GM18507 (cell line): Measurements from ENCODE around the gene BBIP1.
"Not testable (repeated sequence)": the region's sequence is repeated elsewhere in the genome, so short reads cannot be mapped to it uniquely, and the experiment has no call there.

Experiments used
- DNase-seq: peaks from one replicate; pipeline ENCODE4 v3.0.0; 2011; ENCODE audit warnings: low read depth; ENCODE audit not compliant: insufficient read length; ENCODE audit errors: extremely low spot score
- FAIRE-seq: peaks from 2 replicates; lab custom pipeline; 2011; peaks lifted over from hg19 to GRCh38; lab: Jason Lieb, UNC

BBIP1 gene

DNA sequence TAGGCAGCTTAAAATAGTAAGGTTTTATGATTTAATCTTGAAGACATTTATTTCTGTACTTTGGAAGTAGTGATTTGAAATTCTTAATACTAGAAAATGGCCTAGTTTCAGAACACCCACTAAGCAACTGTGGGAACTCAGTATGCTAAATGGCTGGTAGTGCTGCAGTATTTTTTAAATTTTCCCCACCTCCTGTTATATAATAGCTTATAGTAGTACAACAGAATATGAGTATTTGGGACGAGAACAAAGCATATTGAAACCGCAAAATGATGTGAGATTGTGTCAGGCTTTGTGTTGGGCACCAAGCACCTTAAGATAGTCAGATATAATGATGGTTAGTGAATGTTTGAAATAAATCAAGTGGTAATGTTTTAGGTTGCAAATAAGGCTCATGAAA, 8.5 kb upstream of the BBIP1 start:
- DNase-seq = no peak
- FAIRE-seq = no peak

DNA sequence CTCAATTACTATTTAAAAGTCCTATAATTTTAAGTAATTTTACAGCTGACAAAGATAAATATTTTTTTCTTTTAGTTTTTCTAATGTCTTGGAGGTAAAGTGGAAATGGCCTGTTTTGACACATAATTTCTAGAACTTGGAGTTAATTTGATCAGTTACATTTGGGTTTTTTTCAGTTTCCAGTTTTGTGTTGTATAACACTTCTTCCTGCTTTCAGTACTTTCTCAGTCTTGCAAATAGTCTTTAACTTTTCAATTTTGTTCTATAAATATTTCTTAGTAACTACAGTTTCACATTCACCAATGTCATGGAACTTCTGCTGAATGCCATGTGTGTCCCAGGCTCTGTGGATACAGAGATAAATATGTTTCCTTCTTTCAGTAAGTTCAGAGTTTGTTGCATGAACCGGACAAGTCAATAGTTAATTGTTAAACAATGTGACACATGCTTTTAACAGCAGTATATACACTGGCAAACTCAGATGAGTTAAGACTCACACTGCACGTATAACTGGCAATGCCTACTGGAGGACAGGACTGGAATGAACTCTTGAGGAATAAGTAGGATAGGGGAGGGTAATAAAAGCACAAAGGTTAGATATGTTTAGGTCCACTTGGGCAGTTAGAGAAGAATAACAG, 5.0 kb upstream of the BBIP1 start:
- FAIRE-seq = peak; percentile 93

DNA sequence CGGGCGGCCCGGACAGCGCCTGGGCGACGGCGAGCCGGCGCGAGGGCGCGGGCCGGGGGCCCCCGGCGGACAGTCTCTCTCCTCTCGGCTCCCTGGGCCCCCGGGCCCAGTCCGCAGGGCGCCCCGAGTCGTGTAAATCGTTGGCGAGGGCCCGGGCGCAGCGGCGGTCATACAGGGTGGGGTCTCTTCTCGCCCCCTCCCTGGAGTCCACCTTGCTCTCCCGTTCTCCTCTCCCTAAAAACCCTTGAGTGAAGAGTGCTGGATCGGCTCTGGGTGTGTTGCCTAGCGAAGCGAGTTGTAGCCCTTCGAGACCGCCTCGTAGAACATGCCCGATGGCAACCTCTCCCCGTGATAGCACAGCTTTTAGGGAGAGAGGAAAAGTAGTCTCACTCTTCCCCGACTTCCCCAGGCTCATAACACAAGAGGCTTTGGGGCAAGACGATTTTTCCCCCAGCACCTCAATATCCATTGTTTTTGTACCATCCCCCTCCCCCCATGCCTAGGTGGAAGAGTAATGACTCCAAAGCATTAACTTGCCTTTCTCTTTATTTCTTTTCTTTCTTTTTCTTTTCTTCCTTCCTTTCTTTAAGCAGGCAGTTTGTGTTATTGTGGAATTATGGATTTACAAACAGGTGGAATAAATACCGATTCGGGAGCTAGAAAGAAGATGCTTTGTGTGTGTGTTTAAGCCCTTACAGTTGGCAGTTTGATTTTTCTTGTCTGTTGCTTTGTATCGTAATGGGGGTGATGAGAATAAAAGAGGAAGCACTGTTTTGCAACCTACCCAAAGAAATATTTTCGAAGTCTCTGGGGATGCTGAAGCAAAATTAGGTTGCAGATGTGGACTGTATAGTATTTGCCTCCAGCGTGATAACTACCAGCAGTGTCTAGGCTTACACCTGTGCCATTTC, 1.2 kb upstream of the BBIP1 start:
- FAIRE-seq = peak; percentile 89
- no peak for DNase-seq

More for the DNA sequence above, 5.0 kb upstream of the BBIP1 start:
- no peak for DNase-seq

DNA sequence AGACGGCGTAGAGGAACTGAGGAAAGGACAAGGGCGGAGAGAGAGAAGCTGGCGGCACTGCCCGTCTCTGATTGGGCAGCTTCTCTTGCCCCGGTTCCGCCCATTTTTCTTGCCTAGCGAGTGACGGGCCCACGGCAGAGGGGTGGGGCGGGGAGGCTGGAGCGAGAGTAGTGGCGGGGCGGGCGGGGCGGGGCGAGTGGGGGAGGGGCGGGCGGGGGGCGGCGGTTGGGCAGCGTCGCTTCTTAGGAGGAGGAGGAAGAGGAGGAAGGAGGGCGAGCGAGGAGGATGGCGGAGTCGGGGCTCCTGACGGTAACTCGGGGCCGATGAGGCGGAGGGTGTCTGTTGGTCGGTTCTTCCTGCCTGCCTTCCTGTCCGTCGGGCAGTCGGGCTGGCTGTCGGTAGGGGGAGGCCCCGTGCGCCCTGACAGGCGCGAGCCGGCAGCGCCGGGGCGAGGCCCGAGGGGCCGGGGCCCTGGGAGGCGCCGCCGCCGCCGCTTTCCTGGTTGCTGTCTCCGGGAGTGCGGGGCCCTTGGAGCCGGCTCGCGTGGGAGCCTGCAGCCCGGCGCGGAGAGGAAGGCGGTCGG, 460 bp upstream of the BBIP1 start, which contains the start of gene SHOC2:
Gene SHOC2 (plus strand): TSS at position 256 of the 583 bp plus-strand sequence. CDS start 44,755 bp downstream, outside the sequence.
- DNase-seq = peak; percentile 79
- no peak for FAIRE-seq

DNA sequence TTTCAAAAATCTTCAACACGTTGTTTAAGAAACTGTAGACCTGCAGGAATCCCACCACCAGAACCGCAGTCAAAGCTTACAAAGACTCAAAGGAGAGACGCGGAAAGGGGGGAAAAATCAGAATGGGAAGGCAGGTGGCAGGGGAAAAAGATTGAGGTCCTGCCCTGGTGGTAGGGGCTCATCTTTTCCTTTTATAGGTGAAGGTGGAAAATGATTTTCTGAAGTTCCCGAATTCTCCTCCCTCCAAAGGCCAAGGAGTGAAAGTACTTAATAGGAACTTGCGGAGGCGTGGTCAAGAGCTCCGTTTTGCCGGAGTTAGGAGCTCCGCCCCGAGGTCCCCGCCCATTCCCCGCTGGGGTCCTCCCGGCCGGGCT, 724 bp downstream of the BBIP1 start:
- FAIRE-seq (no peak), DNase-seq (no peak)

DNA sequence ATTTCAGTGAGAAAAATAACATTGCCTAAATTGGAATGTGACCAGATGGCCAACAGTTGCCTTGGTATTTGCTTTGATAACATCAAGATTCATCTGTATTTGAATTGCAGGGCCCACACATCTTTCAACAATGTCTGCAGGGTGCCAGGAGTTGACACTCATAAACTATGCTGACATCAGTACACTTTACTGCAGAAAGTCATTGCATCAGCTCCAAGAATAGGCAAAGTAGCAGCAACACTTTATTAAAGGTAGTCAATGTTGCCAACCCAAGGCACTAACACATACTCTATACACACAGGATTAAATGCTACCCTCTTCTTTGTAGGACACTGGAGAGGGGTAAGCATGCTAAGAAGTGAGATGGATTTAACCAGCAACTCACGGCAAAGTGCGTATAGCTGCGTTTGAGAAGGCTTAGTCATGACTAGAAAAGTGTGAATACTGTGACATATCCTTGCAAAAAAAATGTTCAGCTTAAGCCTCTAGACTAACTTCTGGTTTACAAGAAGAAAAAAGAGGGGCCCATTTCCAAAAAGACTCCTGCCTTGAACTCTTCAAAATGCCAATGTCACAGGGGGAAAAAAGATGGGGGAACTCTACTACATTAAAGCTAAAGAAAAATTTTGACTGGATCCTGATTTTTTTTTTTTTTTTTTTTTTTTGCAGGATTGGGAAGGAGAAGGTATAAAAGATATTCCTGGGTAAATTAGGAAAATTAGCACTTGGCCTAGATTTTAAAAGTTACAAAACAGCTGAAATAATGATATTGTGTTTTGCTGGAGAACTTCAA, 2.2 kb downstream of the BBIP1 start:
- peak; percentile 21 for FAIRE-seq
- DNase-seq = no peak

DNA sequence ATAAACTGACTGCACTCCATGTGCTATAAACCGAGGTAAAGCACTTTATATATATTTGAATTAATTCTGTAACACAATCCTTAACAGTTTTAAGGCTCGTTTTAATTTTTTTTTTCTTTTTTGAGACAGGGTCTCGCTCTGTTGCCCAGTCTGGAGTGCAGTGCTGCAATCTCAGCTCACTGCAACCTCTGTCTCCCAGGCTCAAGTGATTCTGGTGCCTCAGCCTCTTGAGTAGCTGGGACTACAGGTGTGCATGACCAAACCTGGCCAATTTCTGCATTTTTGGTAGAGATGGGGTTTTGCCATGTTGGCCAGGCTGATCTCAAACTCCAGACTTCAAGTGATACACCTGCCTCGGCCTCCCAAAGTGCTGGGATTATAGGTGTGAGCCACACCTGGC, 3.4 kb downstream of the BBIP1 start:
- peak; percentile 12 for FAIRE-seq
- DNase-seq = not testable (repeated sequence)

DNA sequence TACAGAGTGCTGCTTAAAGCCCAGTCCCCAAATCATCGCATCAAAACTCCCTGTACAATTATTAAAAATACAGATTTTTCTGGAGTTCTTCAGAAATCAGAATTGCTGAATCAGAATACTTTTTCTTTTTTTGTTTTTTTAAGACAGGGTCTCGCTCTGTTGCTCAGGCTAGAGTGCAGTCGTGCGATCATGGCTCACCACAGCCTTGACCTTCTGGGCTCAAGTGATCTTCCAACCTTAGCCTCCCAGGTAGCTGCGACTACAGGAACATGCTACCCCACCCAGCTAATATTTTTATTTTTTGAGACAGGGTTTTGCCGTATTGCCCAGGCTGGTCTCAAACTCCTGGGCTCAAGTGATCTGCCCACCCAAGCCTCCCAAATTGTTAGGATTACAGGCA, 3.9 kb downstream of the BBIP1 start:
- no peak for DNase-seq
- FAIRE-seq = peak; percentile 78

DNA sequence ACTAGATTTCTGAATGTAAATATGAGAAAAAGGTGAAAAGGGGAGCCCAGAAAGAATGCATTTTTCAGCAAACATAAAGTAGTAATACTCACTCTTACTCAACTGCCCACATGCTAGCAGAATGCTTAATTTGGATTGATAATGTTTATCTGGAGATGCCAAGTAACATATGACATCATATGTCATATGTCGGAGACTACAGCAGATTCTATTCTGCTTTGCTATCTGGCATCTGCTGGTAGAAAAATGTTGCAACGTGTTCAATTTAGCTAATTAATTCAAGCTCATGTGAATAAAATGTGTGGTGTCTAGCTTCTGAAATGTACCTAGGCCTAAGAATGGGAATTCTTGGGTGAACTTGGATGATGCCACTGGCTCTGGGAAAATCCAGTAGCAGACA, 4.5 kb downstream of the BBIP1 start:
- DNase-seq (no peak), FAIRE-seq (no peak)

DNA sequence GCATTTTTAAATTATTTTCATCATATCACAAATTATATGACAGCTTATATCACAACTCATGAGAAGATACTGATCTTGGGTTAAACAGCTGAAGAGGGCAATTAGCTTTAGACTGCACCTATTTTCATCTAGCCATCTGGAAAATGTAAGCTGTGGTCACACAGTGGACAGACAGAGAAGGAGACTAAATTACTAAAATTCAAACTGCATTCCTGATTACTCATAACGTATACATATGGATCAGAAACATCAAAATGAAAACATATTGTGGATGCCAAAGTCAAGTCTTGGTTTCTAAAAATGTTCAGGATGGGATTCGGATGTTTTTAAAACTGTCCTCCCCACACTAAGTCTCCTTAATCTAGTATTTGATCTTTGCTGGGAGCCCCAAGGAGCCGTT, 6.6 kb downstream of the BBIP1 start:
- no peak for FAIRE-seq
- no peak for DNase-seq

DNA sequence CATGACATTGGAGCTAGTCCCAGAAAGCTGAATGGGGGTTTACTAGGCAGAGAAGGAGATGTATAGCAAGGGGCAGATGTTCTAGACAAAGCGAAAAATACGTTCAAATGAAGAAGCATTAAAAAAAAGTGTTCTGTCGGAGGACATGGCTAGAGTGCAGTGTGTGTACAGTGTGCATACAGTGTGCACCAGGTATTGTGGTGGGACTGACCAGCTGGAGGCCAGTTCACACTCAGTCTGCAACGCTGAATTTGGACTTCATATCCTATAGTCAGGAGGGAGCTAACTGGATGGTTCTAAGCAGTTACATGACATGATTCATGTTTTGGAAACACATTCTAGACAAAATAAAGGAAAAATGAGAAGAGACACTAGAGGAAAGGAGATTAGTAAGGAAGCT, 8.8 kb downstream of the BBIP1 start:
- FAIRE-seq = no peak
- no peak for DNase-seq

DNA sequence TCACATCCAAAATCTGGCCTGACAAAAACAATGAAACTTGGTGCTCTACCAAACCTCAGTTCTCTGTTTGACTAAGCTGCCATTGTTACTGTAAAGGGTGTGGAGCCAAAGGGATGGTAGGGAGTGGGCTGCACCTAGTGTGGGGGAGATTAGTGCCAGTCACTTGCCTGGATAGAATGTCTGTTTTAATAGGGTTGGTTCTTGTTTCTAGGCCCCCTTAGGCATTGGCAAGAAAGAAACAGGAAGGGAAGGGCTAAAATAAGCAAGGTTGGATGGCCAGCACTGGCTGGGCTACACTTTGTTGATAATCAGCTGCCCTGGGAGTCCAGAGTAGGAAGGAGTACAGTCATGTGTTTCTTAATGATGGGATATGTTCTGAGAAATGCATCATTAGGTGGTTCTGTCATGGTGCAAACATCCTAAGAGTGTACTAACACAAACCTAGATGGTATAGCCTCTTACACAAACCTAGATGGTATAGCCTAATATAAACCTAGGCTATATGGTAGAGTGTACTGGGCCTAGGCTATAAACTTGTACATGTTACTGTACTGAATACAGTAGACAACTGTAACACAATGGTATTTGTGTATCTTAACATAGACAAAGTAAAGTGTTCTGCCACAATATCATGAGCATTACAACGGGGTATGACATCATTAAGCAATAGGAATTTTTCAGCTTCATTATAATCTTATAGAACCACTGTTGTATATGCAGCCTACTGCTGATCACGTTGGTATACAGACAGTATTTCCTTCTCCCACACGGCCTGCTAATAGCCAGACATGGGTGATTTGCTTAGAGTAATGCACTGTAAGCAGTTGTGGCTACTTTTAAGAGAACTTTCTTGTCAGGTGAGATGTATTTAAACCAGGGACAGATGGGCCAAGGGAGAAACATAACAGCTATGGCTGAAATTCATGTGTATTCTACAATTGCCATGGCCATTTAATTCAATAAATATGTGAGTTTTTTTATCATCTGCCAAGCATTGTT, 15.4 kb downstream of the BBIP1 start:
- DNase-seq (no peak), FAIRE-seq (peak; percentile 45)

DNA sequence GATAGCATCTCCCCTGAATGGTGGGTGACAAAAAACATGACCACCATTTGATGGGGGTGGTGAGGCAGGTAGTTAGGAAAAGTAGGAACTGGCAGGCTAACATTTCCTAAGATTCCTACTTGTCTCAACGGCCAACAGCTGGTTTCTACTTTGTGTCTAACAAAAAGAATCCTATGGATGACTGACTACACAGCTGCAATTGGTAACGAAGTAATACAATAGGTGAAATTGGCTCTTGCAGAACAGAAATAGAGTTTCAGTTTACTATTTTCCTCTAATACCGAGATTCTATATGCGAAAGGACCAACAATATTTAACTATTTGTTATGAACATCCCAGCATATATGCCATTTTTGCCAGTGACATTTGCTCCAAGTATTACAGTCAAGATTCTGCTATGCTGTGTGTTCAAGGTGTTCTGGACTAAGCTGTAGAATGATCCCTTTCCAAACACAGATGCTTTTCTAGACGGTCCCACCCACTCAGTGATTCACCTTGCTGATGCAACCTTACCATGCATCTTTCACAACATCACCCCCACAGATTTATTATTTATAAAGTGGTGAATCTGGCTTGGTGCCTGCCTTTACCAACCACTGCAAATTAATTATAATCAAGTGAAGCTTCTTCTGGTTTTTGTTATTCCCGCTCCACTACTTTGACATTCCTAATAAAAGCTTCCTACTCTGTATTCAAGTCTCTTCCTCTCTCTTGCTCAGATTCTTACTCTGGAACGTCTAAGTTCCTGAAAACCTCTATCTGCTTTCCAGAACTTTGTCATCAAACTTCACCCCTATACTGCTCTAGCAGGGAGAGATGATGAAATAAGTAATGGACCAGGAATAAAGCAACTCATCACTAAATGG, 16.8 kb downstream of the BBIP1 start:
- FAIRE-seq (peak; percentile 51), DNase-seq (no peak)

DNA sequence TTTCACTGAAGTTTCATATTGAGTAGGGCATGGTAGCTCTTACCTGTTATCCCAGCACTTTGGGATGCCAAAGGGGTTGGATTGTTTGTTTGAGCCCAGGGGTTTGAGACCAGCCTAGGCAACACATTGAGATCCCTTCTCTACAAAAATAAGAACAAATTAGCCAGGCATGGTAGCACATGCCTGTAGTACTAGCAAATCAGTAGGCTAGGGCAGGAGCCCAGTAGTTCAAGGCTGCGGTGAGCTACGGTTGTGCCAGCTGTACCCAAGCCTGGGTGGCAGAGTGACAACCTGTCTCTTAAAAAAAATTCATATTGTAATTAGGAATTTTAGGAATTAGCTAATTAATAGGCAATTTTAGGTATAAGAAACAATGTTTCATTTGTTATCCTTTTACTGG, 18.0 kb downstream of the BBIP1 start:
- FAIRE-seq (no peak), DNase-seq (no peak)

DNA sequence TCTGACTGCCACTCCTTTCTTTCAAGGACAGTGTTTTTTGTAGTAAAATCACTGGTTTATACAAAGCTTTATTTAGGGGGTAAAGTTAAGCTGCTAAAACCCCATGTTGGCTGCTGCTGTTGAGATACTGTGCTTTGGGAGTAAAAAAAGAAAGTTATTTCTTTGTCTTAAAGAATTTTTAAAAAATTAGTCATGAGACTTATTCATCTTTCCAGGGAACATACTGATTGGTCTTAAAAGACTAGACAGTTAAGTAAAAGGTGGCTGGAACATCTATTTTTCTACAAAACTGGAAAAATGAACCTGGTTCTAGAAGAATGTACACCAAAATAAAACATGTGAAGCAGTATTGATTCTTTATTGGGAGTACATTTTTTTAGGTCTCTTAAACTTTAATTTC, 20.6 kb downstream of the BBIP1 start:
- FAIRE-seq (no peak), DNase-seq (no peak)

DNA sequence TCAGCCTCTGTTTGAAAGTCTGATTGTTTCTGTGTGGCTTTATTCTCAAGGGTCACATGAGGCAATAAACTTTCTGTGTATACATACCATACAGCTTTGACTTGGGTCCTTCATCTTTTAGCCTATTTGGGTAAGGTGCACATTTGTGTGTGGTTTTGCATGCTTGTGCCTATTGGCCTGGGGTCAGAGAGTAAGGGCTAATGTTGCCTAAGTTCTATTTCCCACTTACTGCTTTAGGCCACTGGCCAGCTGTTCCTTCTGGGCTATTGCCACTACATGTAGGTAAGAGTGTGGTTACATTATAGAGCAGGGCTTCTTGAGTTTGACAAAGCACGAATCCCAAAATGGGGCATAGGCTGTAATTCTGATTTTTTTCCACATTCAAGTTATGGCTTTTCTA, 21.8 kb downstream of the BBIP1 start:
- DNase-seq = no peak
- FAIRE-seq = no peak

DNA sequence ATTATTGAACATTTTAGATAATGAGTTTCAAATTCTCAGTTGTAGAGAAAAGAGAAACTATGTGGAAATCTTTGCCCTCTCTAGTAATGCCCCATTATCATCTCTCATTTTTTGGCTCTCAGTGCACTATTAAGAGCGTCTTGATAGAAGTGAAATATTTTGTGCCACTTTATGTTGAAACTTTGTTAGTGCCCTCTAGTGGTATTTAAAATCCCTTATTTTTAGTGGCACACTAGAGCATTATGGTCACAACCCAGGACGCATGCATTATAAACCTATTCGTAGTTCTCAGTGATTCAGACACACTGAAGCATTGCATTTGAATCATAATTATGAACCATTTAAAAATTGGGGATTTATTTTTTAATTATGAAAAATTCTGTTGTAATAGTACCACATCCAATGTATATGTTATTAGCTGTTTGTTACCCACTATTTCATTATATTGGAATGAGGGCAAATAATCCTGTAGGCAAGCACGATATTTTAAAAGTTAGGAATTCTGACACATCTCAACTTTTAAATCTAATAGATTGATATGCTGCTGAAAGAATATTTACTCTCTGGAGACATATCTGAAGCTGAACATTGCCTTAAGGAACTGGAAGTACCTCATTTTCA, 25.3 kb downstream of the BBIP1 start:
- peak; percentile 84 for FAIRE-seq

More for the DNA sequence above, 25.3 kb downstream of the BBIP1 start:
- DNase-seq = peak; percentile 5
